ENCODE data around the gene AIF1L.

GRCh38 chr9:131065599-131065998, 30.7 kb upstream of the AIF1L start:
- TF ChIP-seq EZH2phosphoT487 (IDR thresholded peaks at IDR 0.05; ENCODE audit: insufficient read depth, low read depth): no peak
- TF ChIP-seq EZH2 (IDR thresholded peaks at IDR 0.05; ENCODE audit: insufficient read depth, poor library complexity, severe bottlenecking): no peak
